ENCODE results near the gene VEZF1.

VEZF1 gene

GRCh38 chr17:57948169-57948554 lies 39.9 kb downstream of the VEZF1 start:
- Histone ChIP-seq H4K20me1 (ENCODE audit: low read depth, low read length) (no peaks in the 10 kb centered on the region), H3K27ac (ENCODE audit: low read depth, low read length) (no peak overlapping the region), H3K4me3 (ENCODE audit: insufficient read depth, low read length, poor library complexity, severe bottlenecking) (no peak overlapping the region), H3K9me3 (ENCODE audit: insufficient read depth, low read length) (no peaks in the 10 kb centered on the region), H3K4me2 (ENCODE audit: low read depth, low read length, poor library complexity, severe bottlenecking) (no peak overlapping the region), H3F3A (ENCODE audit: insufficient read depth) (no peaks in the 10 kb centered on the region), H3K36me3 (ENCODE audit: low read length) (no peaks in the 10 kb centered on the region), H3K9ac (ENCODE audit: low read length) (no peak overlapping the region), H3K9me2 (replicated peaks; ENCODE audit: insufficient read depth, low read length) (no peaks in the 10 kb centered on the region), H3K79me2 (ENCODE audit: insufficient read depth, low read length) (no peaks in the 10 kb centered on the region), H3K27me3 (ENCODE audit: low read length) (no peaks in the 10 kb centered on the region), H2AFZ (ENCODE audit: low read depth, low read length, severe bottlenecking) (no peak overlapping the region)
- TF ChIP-seq EZH2phosphoT487 (conservative IDR thresholded peaks at IDR 0.05; ENCODE audit: low read length) (no peak), CTCF (IDR thresholded peaks at IDR 0.05; ENCODE audit: insufficient read depth, low read length, poor library complexity, severe bottlenecking) (no peak)

- Histone ChIP-seq H3K9me3 (ENCODE audit: insufficient read depth, low read length) (no peaks in the 10 kb centered on the region), H3K36me3 (ENCODE audit: low read length) (no peaks in the 10 kb centered on the region), H4K20me1 (ENCODE audit: low read depth, low read length) (no peaks in the 10 kb centered on the region), H3K79me2 (ENCODE audit: insufficient read depth, low read length) (no peaks in the 10 kb centered on the region), H3K27me3 (ENCODE audit: low read length) (no peaks in the 10 kb centered on the region), H3F3A (ENCODE audit: insufficient read depth) (no peaks in the 10 kb centered on the region), H3K4me2 (ENCODE audit: low read depth, low read length, poor library complexity, severe bottlenecking) (peak overlapping the region; percentile 21), H3K9me2 (replicated peaks; ENCODE audit: insufficient read depth, low read length) (no peaks in the 10 kb centered on the region), H3K27ac (ENCODE audit: low read depth, low read length) (no peak overlapping the region), H3K9ac (ENCODE audit: low read length) (no peak overlapping the region), H3K4me3 (ENCODE audit: insufficient read depth, low read length, poor library complexity, severe bottlenecking) (no peak overlapping the region), H2AFZ (ENCODE audit: low read depth, low read length, severe bottlenecking) (no peak overlapping the region)
- TF ChIP-seq CTCF (IDR thresholded peaks at IDR 0.05; ENCODE audit: insufficient read depth, low read length, poor library complexity, severe bottlenecking) (no peak), EZH2phosphoT487 (conservative IDR thresholded peaks at IDR 0.05; ENCODE audit: low read length) (no peak)
Measured at GRCh38 chr17:57947369-57947768, 40.7 kb downstream of the VEZF1 start.

- no peaks in the 10 kb centered on the region for H3K36me3 ChIP-seq (ENCODE audit: low read length)
- H3K27ac ChIP-seq (ENCODE audit: low read depth, low read length): no peak overlapping the region
- H3K27me3 ChIP-seq (ENCODE audit: low read length): no peaks in the 10 kb centered on the region
- H3K4me2 ChIP-seq (ENCODE audit: low read depth, low read length, poor library complexity, severe bottlenecking): peak overlapping the region; percentile 21
- H3K9me2 ChIP-seq (replicated peaks; ENCODE audit: insufficient read depth, low read length): no peaks in the 10 kb centered on the region
- no peaks in the 10 kb centered on the region for H4K20me1 ChIP-seq (ENCODE audit: low read depth, low read length)
- no peaks in the 10 kb centered on the region for H3K9me3 ChIP-seq (ENCODE audit: insufficient read depth, low read length)
- H3F3A ChIP-seq (ENCODE audit: insufficient read depth): no peaks in the 10 kb centered on the region
- H3K4me3 ChIP-seq (ENCODE audit: insufficient read depth, low read length, poor library complexity, severe bottlenecking): no peak overlapping the region
- H2AFZ ChIP-seq (ENCODE audit: low read depth, low read length, severe bottlenecking): no peak overlapping the region
- H3K9ac ChIP-seq (ENCODE audit: low read length): no peak overlapping the region
- TF ChIP-seq CTCF (IDR thresholded peaks at IDR 0.05; ENCODE audit: insufficient read depth, low read length, poor library complexity, severe bottlenecking) (no peak), EZH2phosphoT487 (conservative IDR thresholded peaks at IDR 0.05; ENCODE audit: low read length) (no peak)
- H3K79me2 ChIP-seq (ENCODE audit: insufficient read depth, low read length): no peaks in the 10 kb centered on the region
Measured at GRCh38 chr17:57946798-57947358, 41.2 kb downstream of the VEZF1 start.
